Measurements from ENCODE around the gene NCKAP5.

NCKAP5 gene

DNA sequence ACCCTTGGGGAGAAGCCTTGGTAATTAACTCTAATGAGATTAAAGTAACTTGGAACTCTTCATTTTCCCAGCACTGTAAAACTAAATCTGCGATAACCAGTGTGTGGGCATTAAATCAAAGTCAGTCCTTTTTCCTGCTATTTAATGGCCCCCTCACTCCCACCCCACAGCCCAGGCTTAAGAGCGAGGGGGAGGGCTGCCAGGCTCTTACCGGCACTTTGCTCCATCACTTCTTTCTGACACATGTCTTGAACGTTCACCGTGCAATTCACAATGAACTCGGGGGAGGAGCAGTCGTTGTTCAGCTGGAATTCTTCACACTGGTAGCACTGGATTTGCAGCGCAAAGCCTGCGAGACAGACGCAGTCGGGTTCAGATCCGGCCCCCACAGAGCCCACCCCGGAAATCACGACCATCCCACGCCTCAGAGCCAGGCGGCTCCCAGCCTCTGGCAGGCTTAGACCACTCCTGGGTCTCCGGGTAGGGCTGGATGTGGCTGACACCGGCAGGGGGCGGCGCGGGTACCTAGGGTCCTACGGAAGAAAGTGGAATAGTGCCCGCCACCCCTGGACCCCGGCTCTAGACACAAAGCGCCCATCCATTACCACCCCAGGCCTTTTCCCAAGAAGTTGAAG is 900.0 kb downstream of the NCKAP5 start:
- H3K4me3 ChIP-seq (ENCODE audit: low read depth, low read length) = peak overlapping the region; percentile 80
- in situ Hi-C loops (cut with HindIII; ENCODE audit: low sequenced_read_pairs) = no loop called here
- TF ChIP-seq, protein P1, sequence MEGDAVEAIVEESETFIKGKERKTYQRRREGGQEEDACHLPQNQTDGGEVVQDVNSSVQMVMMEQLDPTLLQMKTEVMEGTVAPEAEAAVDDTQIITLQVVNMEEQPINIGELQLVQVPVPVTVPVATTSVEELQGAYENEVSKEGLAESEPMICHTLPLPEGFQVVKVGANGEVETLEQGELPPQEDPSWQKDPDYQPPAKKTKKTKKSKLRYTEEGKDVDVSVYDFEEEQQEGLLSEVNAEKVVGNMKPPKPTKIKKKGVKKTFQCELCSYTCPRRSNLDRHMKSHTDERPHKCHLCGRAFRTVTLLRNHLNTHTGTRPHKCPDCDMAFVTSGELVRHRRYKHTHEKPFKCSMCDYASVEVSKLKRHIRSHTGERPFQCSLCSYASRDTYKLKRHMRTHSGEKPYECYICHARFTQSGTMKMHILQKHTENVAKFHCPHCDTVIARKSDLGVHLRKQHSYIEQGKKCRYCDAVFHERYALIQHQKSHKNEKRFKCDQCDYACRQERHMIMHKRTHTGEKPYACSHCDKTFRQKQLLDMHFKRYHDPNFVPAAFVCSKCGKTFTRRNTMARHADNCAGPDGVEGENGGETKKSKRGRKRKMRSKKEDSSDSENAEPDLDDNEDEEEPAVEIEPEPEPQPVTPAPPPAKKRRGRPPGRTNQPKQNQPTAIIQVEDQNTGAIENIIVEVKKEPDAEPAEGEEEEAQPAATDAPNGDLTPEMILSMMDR (IDR thresholded peaks at IDR 0.05; ENCODE audit: low read depth, low read length, missing control alignments) = peak; percentile 60
- no peak for DNase-seq (ENCODE audit: low read depth)

DNA sequence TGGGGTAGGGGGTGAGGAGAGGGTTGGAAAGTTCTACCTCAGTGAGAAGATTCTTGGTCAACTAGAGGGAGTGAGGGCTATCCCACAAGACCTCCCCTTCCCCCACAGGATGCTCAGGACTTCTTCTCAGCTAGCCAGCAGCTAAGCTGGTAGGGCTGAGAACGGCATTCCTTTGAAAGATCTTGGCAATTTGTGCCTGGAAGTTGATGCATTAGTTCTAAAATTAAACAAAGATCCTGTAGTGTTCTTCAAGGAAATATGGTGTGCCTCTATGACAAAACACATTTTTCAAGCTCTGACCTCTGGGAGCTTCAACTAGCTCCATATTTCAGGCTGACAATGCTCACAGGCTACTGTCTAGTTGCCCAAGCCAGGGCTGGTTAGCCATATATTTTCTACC is 900.6 kb downstream of the NCKAP5 start:
- in situ Hi-C loops (cut with HindIII; ENCODE audit: low sequenced_read_pairs) = no loop called here
- H3K4me3 ChIP-seq (ENCODE audit: low read depth, low read length) = peak overlapping the region; percentile 80
- DNase-seq (ENCODE audit: low read depth) = no peak
- TF ChIP-seq, protein P1 (IDR thresholded peaks at IDR 0.05; ENCODE audit: low read depth, low read length, missing control alignments) = no peak

DNA sequence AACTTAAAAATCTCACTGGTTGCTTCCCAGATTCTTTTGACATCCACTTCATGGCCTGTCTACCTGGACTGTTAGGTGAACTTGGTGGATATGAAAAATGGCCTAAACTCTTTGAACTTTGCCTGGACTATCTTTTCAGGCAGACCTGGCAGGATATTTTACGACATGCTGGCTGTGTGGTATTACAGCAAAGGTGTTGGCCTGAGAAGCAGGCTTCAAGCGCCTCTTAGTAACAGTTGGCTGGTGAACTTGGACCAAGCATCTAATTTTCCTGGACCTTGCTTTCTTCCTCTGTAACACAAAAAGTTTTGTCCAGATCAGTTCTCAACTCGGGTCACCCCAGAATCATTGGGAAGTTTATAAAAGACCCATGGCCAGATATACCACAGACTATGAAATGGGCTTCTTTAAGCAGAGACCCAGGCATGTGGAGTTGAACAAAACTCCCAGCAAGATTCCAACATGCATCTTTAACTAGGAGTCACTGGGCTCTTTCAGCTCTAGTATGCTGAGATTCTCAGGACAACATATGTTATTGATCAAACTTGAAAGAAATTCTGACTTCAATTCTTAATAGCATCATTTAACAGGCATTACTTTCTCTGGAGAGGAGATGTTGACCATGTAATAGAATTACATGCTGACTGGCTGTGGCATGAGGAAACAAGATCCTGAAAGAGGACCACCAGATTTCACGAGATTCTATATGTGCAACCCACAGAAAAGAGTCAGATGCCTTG is 902.7 kb downstream of the NCKAP5 start:
- no peak for DNase-seq (ENCODE audit: low read depth)
- in situ Hi-C loops (cut with HindIII; ENCODE audit: low sequenced_read_pairs) = no loop called here
- H3K4me3 ChIP-seq (ENCODE audit: low read depth, low read length) = no peak overlapping the region

DNA sequence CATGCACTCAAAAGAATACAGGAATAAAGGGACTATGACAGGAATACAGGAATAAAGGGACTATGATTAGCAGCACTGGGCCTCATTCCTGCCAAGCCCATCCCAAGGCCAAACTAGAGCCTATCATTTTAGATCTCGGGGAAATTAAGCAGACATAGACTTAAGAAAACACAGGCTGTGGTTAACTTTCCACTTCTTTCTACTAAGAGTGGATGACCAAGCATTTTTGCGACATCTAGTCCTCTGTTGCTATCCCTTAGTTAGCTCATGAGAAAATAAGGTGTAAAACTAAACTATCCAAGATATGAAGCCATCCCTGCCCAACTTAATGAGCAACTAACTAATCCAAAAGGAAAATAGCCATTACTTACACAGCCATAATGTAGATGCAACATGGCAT is 904.2 kb downstream of the NCKAP5 start:
- TF ChIP-seq, protein P1 (IDR thresholded peaks at IDR 0.05; ENCODE audit: low read depth, low read length, missing control alignments) = no peak
- H3K4me3 ChIP-seq (ENCODE audit: low read depth, low read length) = no peak overlapping the region
- in situ Hi-C loops (cut with HindIII; ENCODE audit: low sequenced_read_pairs) = no loop called here
- no peak for DNase-seq (ENCODE audit: low read depth)

More for the DNA sequence above, 902.7 kb downstream of the NCKAP5 start:
- TF ChIP-seq, protein P1 (IDR thresholded peaks at IDR 0.05; ENCODE audit: low read depth, low read length, missing control alignments) = no peak

DNA sequence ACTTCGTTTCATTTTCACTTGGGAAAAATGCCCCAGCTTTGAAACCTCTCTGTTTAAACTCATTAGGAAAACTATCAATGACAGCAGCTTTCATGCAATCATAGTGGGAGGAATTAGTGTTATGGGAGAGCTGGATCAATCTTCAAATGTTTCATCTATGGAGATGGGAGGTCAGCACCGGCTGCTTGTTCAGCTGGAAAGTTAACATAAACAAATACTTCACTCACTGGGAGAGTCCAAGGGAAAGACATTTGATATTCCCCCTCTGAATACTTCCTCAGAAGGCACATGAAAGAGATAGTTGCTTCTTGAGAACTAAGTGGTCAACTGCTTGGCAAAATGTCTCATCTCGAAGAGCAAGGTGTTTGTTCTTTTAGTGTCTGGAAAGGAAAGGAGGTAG is 905.5 kb downstream of the NCKAP5 start:
- TF ChIP-seq, protein P1 (IDR thresholded peaks at IDR 0.05; ENCODE audit: low read depth, low read length, missing control alignments) = no peak
- in situ Hi-C loops (cut with HindIII; ENCODE audit: low sequenced_read_pairs) = no loop called here
- no peak overlapping the region for H3K4me3 ChIP-seq (ENCODE audit: low read depth, low read length)
- DNase-seq (ENCODE audit: low read depth) = peak; percentile 50

DNA sequence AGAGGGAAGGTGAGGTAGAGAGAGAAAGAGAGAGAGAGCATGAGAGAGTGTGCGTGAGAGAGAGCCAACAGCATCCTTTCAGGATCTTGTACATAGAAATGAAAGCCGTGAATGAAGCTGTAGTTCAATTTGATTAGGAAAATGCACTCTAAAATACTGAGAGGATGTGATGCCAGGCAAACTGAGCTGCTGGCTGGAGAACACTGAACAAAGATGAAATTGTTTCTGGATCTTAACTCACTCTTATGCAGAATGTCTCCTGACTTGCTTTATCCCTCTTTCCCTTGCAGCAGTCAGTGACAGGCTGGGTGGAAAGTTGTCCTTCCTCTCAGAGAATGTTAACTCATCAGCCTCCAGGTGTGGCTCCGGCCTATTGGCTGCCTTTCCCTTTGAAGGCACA is 908.9 kb downstream of the NCKAP5 start:
- DNase-seq (ENCODE audit: low read depth) = no peak
- TF ChIP-seq, protein P1 (IDR thresholded peaks at IDR 0.05; ENCODE audit: low read depth, low read length, missing control alignments) = no peak
- in situ Hi-C loops (cut with HindIII; ENCODE audit: low sequenced_read_pairs) = no loop called here
- H3K4me3 ChIP-seq (ENCODE audit: low read depth, low read length) = no peak overlapping the region
